ENCODE measurements around the gene TKT.

Gene TKT

GRCh38 chr3:53195066-53195450 is 60.8 kb downstream of the TKT start:
- no peak for DNase-seq

GRCh38 chr3:53194210-53195065 is 61.4 kb downstream of the TKT start:
- no peak for DNase-seq

DNA sequence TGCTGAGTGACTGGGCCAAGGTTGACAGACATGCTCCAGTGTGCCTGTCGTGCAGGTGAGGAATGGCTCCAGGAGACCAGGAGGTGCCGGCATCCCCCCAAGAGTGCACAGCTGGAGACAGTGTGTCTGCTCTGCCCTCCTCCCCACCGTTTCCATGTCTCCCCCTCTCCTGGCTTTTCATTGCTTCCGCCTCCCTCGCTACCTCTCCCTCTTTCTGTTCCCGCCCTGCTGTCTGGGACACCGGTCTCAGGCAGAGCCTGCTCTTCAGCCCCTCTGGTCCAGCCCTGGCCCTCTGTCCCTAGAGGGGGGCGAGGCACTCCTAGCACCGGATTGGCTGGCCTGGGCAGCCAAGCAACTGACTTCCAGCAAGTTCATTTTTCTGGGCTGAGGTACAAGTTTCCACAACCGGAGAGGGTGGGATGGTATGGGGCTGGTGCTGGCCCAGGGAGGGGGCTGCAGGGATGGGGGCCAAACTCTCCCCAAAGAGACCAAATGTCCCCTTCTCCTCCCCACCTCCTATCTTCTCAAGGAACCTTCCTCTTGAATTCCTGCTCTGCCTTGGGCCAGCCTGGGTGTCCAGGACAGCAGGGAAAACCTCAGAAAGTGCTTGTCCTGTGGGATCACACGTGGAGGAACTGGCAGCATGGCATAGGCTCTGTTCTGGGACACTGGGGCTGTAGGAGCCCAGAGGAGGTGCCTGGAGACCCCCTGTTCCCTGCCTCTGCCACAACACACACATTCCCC is 62.2 kb downstream of the TKT start:
- no peak for DNase-seq

DNA sequence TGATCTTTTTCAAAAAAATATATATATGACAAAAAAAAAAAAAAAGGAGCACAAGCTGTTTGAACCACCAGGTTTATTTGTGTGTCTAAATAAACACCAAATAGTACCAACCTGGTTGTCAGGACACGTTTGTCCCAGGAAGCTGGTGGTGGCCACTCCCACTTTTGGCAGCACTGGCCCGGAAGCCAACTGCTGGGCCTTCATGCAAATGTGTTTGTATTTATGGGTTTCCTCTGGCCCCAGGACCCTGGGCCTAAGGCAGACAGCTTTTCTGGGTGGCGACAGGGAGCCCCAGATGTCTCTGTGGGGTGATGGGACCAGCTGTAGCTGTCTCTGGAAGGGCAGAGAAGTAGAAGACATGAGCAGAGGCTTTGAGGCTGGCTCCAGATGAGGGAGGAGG is 63.2 kb downstream of the TKT start:
- DNase-seq: no peak

DNA sequence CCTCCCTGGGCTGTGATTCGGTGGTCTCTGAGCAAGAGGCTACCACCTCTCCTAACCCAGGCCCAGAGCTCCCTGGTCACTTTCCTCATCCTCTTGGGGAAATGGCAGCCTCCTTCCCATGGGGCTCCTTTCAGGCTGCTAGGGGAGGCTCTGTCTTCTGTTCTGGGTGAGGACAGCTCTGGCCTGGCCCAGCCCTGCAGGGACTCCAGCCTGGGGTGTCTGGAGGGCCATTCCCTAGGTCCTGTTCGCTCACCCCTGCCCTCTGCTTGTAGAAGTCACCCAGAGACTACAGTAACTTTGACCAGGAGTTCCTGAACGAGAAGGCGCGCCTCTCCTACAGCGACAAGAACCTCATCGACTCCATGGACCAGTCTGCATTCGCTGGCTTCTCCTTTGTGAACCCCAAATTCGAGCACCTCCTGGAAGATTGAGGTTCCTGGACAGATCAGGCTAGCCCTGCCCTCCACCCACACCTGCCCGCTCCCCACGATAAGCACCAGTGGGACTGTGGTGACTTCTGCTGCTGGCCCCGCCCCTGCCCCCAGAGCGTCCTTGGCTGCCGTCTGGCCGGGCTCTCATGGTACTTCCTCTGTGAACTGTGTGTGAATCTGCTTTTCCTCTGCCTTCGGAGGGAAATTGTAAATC is 63.9 kb downstream of the TKT start:
- DNase-seq: no peak

DNA sequence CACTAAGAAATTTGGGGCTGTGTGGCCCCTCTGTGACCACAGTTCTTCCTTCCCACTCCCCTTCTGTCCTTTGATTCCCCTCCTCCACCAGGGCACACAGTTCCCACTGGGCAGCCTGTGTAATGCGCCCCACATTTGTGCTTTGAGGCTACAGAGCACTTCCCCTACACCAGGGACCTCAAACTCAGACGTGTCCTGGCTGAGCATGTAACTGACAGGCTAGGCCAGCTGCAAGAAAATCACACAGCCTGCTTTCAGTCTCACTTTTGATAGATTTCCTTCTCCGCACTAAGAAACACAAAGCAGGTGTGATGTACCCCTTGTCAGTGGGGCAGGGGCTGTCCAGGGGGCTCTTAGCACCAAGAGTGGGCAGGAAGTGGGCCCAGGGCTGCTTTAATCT is 65.2 kb downstream of the TKT start:
- DNase-seq: no peak

- DNase-seq: no peak
Observed at GRCh38 chr3:53189276-53189675, 66.5 kb downstream of the TKT start.

DNA sequence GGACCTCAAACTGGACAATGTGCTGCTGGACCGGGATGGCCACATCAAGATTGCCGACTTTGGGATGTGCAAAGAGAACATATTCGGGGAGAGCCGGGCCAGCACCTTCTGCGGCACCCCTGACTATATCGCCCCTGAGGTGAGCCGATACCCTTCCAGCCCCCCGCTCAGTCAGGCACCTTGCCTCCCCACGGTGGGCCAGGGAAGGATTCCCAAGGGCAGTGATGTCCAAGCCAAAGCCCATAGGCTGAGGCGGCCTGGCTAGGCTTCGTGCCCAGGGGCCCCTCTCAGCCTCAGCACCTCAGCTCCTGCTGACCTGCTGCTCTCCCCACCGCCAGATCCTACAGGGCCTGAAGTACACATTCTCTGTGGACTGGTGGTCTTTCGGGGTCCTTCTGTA is 67.1 kb downstream of the TKT start:
- DNase-seq: no peak

GRCh38 chr3:53188136-53188685 is 67.6 kb downstream of the TKT start:
- no peak for DNase-seq

DNA sequence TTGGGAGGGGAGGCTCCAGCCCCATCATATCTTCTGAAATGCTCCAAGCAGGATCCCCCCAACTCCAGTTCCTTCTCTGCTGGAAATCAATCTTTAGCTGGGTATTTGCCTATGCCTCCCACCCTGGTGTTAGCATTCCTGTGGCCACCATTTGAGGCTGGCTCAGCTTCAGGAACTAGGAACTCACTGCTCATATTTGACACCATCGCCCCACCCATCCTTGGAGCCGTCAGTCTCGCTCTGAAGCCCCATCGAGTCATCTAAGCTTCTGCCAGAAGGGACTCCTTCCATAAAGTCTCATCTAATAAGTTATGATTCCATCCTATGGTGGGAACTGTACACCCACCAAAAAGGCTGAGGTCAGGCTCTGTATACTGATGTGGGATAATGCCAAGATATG is 68.4 kb downstream of the TKT start:
- no peak for DNase-seq

DNA sequence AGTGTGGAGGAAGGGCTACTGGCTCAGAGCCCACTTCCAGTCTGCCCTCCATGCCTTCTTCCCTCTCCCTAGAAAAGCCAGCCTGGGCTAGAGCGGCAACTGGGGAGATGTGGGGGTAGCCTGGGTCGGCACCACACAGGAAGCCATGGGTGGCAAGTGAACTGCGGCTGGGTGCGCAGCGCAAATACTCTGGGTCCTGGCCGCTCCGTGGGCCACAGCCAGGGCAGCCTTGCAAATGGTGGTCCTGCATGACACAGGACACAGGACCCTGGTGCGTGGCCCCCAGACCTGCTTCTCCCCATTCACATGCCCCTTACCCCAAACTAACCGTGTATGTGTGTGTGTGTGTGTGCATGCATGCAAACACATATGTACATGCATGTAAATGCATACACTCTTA is 69.1 kb downstream of the TKT start:
- DNase-seq: no peak

- DNase-seq: no peak
Observed at GRCh38 chr3:53185761-53186465, 69.9 kb downstream of the TKT start.

DNA sequence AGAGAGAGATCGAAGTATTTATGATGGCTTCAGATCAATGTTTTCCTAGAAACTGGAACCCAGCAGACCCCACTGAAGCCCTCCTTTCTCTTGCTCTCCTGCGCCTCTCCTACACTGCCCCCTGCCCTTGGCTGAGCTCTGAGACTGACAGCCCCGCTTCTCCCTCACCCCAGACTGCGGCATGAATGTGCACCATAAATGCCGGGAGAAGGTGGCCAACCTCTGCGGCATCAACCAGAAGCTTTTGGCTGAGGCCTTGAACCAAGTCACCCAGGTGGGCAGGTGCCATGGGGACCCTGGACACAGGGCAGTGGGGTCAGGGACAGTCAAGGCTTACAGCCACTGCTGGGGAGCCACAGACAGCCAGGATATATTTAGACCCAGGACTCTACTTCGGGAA is 71.1 kb downstream of the TKT start:
- DNase-seq: no peak

DNA sequence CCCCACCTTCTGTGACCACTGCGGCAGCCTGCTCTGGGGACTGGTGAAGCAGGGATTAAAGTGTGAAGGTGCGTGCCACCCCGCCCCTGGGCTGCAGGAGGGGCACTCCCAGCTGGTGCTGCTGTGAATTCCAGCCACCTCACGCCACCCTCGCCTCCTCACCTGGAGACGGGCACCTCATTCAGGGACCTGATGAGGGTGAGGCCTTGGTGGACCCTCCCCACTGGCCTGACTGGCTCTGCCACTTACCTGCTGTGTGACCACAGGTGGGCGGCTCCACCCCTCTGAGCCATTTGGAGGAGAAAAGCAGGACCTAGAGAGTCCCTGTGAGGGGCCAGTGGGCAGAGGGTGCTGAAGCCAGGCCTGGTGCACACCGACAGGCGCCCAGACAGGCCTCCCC is 72.3 kb downstream of the TKT start:
- DNase-seq: no peak

- no peak for DNase-seq
Observed at GRCh38 chr3:53182764-53183355, 73.0 kb downstream of the TKT start.

- DNase-seq: no peak
Observed at GRCh38 chr3:53181528-53181927, 74.3 kb downstream of the TKT start.

DNA sequence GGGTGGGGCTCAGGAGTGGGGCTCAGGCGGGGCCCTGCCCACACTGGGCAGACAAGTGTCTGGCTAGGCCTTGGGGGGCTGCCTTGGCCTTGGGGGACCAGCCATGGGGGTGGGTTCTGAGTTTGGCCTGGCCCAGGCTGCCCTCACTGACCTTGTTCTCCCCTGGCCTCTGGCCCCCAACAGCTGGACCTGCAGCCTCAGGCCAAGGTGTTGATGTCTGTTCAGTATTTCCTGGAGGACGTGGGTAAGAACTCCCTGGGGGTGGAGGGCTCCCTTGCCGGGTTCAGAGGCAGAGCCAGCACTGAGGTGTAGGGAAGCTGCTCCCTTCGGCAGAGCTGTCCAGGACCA is 74.8 kb downstream of the TKT start:
- DNase-seq: no peak

DNA sequence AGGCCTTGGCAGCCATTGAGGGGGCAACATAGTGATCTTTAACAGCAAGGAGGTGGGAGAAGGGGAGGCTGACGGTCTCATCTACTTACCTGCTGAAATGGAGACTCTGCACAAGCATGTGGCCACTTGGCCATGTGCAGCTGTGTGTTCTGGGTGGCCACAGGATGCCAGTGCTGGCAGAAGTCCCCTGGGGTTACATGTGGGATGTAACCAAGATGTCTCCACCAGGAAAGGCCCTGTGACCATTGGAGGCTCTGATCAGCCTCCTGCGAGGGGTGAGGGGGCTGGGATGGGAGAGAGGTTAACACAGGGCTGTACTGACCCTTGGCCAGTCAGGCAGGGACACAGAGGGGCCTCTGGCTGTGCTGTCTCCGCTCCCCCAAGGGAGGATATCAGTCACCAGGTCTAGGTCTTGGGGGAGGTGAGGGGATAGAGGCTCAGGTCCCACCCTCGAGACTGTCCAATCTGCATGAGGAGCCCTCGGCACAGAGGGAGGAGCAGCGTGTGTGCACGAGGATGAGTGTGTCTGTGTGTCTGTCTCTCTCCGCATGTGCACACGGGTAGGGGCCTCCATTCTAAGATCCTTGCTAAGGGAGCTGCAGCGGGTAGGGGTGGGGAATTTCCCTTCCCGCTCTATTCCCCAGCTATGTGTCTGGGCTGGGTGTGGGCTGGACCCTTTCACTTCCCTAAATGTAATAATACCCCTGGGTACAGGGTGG is 75.4 kb downstream of the TKT start:
- no peak for DNase-seq

GRCh38 chr3:53179580-53179979 is 76.2 kb downstream of the TKT start:
- no peak for DNase-seq

DNA sequence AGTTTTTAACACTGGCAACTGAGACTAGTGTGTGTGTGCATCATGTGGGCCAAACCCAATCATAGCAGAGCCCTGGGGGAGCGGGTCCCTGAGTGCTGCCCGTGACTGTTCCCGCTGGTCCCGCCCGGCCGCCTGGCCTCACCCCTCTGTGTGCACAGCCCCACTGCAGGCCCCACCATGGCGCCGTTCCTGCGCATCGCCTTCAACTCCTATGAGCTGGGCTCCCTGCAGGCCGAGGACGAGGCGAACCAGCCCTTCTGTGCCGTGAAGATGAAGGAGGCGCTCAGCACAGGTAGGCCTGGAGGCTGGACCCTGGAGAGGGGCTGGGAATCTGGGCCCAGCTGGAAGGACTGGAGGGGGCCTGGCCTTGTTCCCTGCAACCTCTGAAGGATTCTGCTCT is 77.6 kb downstream of the TKT start:
- no peak for DNase-seq

DNA sequence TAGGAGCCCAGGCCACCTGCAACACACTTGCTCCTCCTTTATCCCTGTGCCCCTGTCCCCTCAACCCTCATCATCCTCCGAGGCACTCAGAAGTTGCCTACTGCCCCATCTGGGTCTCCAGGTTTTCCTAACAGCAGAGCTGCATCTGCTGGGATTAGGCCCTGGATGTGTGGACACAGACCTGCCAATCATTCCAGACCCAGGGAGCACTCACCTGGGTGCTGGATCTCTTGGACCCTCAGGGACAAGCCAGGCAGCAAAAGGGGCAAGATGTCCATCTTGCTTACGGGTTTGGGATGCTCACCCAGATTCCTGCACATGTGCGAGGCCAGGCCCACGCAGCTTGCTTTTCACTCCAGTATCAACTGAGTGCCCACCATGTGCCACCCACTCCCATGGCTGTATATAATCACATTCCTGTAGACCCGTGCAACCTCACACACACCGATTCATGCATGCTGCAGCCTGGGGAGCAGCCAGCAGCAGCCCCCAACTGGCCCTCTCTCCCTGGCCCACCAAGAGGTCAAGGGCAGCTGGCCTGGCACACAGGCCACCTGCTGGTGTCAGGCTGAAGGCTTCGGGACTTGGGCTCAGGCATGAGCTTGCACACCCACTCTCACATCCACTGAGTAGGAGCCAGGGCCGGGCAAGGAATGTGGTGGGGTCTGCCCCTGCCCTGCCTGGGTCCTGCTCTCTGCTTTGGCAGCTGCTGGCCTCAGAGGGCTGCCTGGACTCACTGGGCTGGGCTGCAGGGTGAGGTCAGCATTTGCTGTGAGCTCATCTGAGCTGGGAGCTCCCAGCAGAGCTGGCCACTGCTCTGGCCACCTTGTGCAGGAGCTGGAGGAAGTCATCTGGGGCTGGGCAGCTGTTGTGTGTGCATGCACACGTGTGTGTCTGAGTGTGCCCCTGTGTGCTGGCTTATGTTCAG is 79.9 kb downstream of the TKT start:
- no peak for DNase-seq

Data from effector CD4-positive, alpha-beta T cell (primary cell).